ENCODE measurements around the gene PTPRA. TPM values are rescaled to one million over a fixed set of nuclear protein-coding genes. Genes with fewer than 3 reads are reported as not detected.

PTPRA gene
- total and polyA plus RNA-seq, 2 experiments from 2014 or later: 45.1 to 51.8 TPM

DNA sequence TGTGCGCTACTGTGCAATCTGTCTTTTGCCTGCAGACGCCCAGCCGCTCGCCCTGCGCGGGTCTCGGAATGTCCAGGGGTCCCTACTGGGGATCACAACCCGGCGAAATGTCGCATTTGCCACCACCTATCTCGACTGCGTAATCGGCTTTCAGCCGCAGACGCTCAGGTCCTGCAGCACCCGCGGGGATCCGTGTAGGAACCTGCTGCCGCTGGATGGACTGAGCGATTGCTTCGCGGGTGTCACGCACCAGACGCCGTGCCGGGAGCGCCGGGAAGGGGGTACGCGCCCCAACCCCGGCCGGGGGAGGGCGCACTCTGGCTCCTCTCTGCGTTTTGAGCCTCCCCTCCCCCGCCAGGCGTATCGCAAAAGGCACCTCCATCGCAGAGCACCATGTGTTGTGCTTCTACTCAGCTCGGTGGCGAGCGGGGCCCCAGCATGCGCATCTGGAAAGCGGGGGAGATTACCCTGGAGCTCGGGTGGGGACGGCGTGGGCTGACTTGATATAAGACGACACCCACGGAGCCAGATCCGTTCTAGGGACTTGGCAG, 747 bp upstream of the PTPRA start:
- H3K4me3 ChIP-seq: peak overlapping the region; percentile 54
- H3K9me2 ChIP-seq (replicated peaks; ENCODE audit: insufficient read depth): no peaks in the 10 kb centered on the region
- H4K20me1 ChIP-seq (ENCODE audit: insufficient read depth, poor library complexity, severe bottlenecking): peaks cover 7% of the 10 kb centered on the region
- no peak overlapping the region for H3K27ac ChIP-seq
- H3K79me2 ChIP-seq: peaks cover 39% of the 10 kb centered on the region
- TF ChIP-seq, protein P1, sequence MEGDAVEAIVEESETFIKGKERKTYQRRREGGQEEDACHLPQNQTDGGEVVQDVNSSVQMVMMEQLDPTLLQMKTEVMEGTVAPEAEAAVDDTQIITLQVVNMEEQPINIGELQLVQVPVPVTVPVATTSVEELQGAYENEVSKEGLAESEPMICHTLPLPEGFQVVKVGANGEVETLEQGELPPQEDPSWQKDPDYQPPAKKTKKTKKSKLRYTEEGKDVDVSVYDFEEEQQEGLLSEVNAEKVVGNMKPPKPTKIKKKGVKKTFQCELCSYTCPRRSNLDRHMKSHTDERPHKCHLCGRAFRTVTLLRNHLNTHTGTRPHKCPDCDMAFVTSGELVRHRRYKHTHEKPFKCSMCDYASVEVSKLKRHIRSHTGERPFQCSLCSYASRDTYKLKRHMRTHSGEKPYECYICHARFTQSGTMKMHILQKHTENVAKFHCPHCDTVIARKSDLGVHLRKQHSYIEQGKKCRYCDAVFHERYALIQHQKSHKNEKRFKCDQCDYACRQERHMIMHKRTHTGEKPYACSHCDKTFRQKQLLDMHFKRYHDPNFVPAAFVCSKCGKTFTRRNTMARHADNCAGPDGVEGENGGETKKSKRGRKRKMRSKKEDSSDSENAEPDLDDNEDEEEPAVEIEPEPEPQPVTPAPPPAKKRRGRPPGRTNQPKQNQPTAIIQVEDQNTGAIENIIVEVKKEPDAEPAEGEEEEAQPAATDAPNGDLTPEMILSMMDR (IDR thresholded peaks at IDR 0.05; ENCODE audit: poor library complexity): peak; percentile 33
- TF ChIP-seq EZH2 (IDR thresholded peaks at IDR 0.05; ENCODE audit: borderline replicate concordance): peak; percentile 42
- TF ChIP-seq EZH2phosphoT487 (IDR thresholded peaks at IDR 0.05; ENCODE audit: low read depth, severe bottlenecking, unreplicated experiment): no peak
- peak; percentile 76 for DNase-seq (ENCODE audit: low spot score)
- WGBS (ENCODE audit: low lambda C conversion rate, missing lambda C conversion rate): under 1% methylated on average over 47 of the region's 49 CpGs
- H2AFZ ChIP-seq: peak overlapping the region; percentile 59
- H3K36me3 ChIP-seq (replicated peaks; ENCODE audit: insufficient read depth, low read depth): no peaks in the 10 kb centered on the region
- H3K4me1 ChIP-seq (ENCODE audit: insufficient read depth): peaks cover 21% of the 10 kb centered on the region
- H3K27me3 ChIP-seq: no peaks in the 10 kb centered on the region
- peak overlapping the region; percentile 95 for H3K4me2 ChIP-seq
- H3K9me3 ChIP-seq (ENCODE audit: low read depth): no peaks in the 10 kb centered on the region

DNA sequence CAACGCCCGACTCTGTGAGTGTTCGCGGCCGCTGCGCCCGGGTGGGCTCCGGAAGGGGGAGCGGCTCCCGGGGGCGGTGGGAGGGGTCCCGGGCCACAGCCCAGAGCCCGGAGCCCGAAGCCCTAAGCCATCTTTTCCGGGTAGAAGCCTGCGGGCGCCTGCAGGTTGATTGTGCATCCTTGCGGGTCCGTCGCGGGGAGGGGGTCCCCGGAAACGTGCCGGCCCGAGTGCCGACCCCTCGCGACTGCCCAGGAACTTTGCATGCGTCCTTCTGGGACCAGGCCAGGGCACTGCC, 413 bp downstream of the PTPRA start:
- 2% methylated on average over 13 of the region's 29 CpGs for WGBS (ENCODE audit: low lambda C conversion rate, missing lambda C conversion rate)
- Histone ChIP-seq H3K79me2 (peaks cover 48% of the 10 kb centered on the region), H3K9me2 (replicated peaks; ENCODE audit: insufficient read depth) (no peaks in the 10 kb centered on the region), H3K4me1 (ENCODE audit: insufficient read depth) (peaks cover 21% of the 10 kb centered on the region), H3K9me3 (ENCODE audit: low read depth) (no peaks in the 10 kb centered on the region), H3K4me3 (peak overlapping the region; percentile 94), H4K20me1 (ENCODE audit: insufficient read depth, poor library complexity, severe bottlenecking) (peaks cover 7% of the 10 kb centered on the region), H3K27ac (peak overlapping the region; percentile 63), H3K4me2 (peak overlapping the region; percentile 89), H2AFZ (peak overlapping the region; percentile 85), H3K27me3 (no peaks in the 10 kb centered on the region), H3K36me3 (replicated peaks; ENCODE audit: insufficient read depth, low read depth) (no peaks in the 10 kb centered on the region)
- DNase-seq (ENCODE audit: low spot score): peak; percentile 68
- TF ChIP-seq, protein P1 (IDR thresholded peaks at IDR 0.05; ENCODE audit: poor library complexity): peak; percentile 4
- TF ChIP-seq EZH2phosphoT487 (IDR thresholded peaks at IDR 0.05; ENCODE audit: low read depth, severe bottlenecking, unreplicated experiment): no peak
- TF ChIP-seq EZH2 (IDR thresholded peaks at IDR 0.05; ENCODE audit: borderline replicate concordance): no peak

DNA sequence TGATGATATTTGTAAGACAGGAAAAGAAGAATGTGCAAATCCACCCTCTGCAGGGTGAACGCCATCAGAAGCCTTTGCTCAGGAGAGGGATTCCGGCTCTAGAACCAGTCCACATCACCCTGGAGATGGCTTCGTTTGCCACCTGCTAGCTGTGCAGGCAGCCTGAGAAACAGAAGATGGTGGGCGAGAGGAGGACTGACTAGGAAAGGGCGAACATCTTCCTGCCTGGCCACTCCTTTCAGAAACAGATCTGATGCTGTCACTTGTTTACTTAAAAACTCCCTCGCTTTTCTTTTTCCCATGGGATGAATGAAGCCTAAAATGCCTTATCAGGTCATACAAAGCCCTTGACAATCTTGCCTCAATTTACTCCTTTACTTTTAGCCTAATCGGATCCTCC, 1.2 kb downstream of the PTPRA start:
- Histone ChIP-seq H3K36me3 (replicated peaks; ENCODE audit: insufficient read depth, low read depth) (no peaks in the 10 kb centered on the region), H3K4me1 (ENCODE audit: insufficient read depth) (peaks cover 21% of the 10 kb centered on the region), H3K79me2 (peaks cover 51% of the 10 kb centered on the region), H3K27me3 (no peaks in the 10 kb centered on the region), H3K9me3 (ENCODE audit: low read depth) (no peaks in the 10 kb centered on the region), H4K20me1 (ENCODE audit: insufficient read depth, poor library complexity, severe bottlenecking) (peaks cover 14% of the 10 kb centered on the region), H3K9me2 (replicated peaks; ENCODE audit: insufficient read depth) (no peaks in the 10 kb centered on the region), H3K27ac (no peak overlapping the region), H3K4me3 (peak overlapping the region; percentile 94), H2AFZ (no peak overlapping the region), H3K4me2 (peak overlapping the region; percentile 89)
- WGBS (ENCODE audit: low lambda C conversion rate, missing lambda C conversion rate): 38% methylated on average over 7 of the region's 7 CpGs
- DNase-seq (ENCODE audit: low spot score): no peak
- TF ChIP-seq, protein P1 (IDR thresholded peaks at IDR 0.05; ENCODE audit: poor library complexity): no peak
- TF ChIP-seq EZH2 (IDR thresholded peaks at IDR 0.05; ENCODE audit: borderline replicate concordance) (no peak), EZH2phosphoT487 (IDR thresholded peaks at IDR 0.05; ENCODE audit: low read depth, severe bottlenecking, unreplicated experiment) (no peak)

Data from hepatocyte (in vitro differentiated cells).